ENCODE data around the gene NXNL1.

NXNL1 gene

DNA sequence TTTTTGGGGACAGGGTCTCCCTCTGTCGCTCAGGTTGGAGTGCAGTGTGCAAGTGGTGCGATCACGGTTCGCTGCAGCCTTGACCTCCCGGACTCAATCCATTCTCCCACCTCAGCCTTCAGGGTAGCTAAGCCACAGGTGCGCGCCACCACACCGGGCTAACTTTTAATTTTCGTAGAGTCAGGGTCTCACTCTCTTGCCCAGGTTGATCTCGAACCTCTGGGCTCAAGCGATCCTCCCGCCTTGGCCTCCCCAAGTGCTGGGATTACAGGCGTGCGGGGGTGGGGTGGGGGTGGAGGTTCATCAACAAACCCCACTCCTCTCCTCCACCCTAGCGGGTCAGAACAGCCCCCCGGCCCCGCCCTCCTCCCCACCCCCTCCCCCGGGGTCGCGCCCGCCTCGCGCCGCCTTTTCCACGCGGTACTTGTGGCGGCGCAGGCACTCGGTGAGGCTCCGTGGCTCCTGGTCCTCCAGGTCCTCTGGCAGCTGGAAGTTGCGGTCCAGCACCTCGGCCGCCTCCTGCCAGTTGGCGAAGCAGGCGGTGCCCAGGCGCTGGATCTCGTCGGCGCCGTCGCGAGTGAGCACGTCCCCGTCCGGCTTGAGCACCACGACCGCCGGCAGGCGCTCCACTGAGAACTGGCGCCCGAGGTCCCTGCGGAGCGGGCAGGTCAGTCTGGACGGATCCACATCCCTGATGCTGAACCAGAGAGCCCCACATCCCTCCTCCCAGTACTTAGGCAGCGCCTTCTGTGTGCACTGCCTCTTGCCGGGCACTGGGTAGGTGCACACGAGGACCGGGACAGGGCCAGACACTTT is 5.2 kb downstream of the NXNL1 start:
- no peak for DNase-seq

DNA sequence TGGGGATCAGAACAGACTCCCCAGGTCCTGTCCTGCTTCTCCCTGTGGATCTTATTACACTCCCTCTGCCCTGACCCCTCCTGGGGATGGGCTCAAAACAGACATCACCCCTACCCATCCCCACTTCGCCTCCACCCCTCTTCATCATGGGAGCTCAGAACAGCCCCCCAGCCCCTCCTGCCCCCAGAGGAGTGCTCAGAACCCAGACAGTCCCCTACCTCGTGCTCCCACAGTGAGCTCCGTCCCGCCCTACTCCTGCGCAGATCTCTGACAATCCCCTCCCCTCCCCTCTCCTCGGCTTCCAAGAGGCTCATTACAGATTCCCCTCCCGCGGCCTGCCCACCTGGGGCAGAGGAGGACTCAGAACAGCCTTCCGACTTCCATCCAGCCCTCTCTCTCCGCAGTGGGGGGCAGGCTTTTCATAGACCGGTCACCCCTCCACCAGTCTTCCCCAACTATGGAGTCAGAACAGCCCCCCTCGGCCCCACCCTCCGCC is 6.1 kb downstream of the NXNL1 start:
- DNase-seq = no peak

GRCh38 chr19:17451820-17452219 is 8.9 kb downstream of the NXNL1 start:
- no peak for DNase-seq

DNA sequence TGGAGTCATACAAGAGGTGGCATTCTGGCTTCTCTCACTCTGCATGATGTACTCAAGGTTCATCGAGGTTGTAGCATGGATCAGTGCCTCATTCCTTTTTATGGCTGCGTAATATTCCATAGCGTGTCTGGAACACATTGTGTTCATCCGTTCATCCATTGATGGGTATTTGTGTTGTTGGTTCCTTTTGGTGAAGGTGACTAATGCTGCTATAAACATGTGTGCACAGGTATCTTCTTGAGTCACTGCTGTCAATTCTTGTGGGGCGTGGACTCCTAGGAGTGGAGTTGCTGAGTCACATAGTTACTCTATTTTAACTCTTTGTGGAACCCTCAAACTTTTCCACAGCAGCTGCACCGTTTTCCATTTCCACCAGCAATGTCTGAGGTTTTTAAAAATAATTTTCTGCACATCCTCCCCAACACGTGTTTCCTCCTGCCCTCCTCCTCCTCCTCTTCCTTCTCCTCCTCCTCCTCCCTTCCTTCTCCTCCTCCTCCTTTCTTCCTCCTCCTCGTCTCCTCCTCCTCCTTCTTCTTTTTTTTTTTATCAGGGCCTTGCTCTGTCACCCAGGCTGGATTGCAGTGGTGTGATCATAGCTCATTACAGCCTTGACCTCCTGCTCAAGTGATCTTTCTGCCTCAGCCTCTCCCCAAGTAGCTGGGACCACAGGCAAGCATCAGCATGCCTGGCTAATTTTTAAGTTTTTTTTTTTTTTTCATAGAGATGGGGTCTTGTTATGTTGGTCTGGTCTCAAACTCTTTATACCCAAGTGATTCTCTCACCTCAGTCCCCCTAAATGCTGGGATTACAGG is 10.3 kb downstream of the NXNL1 start:
- peak in 2 of 5 experiments; percentile 19 to 74 for DNase-seq

GRCh38 chr19:17448131-17448967 is 12.4 kb downstream of the NXNL1 start, which contains the start of gene TMEM221:
TSS of gene TMEM221 (minus strand) at chr19:17448668. CDS start at chr19:17448462, 206 bp downstream.
- DNase-seq = peak; percentile 18 to 51 (median 35)

DNA sequence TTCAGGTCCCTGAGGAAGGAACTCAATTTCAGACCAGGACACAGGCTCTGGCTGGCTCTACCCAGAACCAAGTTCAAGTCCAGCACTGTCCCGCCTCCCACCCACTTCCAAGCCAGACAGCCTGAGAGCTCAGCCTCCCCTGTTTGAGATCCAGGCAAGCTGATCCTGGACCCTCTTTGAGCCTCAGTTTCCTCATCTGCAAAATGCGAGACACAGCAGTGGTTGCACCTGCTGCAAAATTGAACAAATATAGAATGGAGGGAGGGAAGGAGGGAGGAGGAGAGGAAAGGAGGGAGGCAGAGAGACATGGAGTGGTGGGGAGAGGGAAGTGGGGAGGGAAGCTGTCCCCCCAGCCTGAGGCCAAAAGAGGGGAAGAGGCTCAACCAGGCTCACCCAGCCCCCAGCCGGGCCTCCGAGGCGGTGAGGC is 13.0 kb downstream of the NXNL1 start:
- DNase-seq = no peak

GRCh38 chr19:17445526-17446165 is 15.1 kb downstream of the NXNL1 start:
- DNase-seq = no peak

DNA sequence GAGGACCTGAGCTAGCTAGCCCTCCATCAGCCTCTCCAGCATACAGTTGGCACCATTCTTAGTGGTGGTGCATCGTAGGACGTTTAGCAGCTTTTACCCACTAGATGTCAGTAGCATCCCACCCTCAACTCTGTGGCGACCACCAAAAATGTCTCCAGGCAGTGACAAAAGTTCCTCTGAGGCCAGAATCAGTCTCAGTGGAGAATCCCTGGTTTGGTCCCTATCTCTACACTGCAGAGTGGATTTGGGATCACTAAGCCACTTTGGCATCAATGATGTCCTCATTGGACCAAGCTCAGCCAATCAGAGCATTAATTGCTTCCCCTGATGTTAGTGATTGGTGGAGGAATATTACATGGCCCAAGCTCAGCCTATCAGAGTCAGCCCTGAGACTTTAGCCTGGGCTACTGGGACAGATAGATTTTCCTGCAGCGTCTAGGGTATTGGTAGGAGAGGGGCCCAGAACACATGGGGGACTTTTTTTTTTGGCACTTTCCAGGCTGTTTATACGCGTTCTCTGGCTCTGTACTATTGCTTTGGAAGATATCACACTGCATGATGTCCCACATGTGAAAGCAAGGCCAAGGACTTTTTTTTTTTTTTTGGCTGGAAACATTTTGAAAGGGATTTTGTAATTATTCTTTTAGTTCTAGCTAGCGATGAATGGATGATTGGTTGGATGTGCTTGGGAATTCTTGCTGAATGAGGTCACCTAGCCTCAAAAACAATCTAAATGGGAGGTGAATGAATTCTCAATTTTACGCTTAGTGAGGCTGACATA is 19.3 kb downstream of the NXNL1 start:
- DNase-seq = peak in 1 of 5 experiments; percentile 22

GRCh38 chr19:17436874-17437267 is 23.9 kb downstream of the NXNL1 start:
- no peak for DNase-seq

DNA sequence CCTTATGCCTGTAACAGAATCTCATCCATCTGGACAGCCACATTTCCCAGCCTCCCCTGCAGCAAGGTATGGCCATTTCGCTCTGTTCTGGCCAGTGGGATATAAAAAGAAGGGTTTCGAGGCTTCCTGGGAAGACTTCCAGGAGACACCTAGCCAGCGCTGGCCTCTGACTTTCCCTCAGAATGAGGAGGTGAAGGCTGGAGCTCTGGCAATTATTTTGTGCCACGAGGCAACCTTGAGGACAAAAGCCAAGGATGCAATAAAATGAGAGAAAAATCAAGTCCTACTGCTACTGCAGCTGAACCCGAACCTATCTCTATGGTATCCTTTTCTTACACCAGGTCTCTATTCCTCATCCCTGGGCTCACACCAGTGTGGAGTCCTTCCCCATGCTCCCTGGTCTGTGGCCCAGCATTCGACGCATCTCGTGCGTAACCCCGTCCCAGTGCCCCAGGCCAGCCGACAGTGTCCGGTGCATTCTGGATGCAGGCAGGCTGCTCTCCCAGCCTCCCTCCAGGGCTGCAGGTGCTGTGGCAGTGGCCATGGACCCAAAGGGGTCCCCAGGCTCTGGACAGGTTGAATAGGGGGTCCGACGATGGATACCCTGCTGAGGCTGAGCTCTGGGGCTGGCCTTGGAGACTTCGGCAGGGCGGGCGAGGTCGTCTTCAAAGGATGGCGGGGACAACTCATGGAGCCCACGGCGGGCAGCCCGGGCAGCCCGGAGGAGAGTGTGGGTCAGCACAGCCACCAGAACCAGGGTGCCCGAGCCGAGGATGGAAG is 24.4 kb downstream of the NXNL1 start:
- no peak for DNase-seq

- DNase-seq = no peak
Measured at GRCh38 chr19:17435218-17435617, 25.5 kb downstream of the NXNL1 start.

- no peak for DNase-seq
Measured at GRCh38 chr19:17431417-17431816, 29.3 kb downstream of the NXNL1 start.

DNA sequence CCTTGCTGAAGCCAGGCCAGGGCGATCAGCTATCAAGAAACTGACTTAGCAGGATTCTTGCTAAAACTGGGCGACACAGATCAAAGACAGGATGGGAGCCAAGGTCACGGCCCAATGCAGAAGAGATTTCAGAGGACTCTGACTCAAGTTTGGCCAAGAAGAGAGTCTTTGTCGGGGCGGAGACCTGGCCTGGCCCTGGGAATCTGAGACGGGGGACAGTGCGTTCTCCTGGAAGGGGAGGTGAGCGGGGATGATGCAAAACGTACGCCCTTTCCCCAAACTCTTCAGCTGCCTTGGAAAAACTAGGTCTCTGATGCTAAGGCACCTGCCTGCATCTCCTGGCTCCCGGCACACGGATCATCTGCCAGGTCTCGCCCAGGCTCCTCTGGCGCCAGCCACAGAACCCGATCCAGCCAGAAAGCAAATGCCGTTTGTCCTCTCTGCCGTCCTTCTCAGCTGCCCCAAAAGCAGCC is 31.0 kb downstream of the NXNL1 start:
- DNase-seq = no peak

DNA sequence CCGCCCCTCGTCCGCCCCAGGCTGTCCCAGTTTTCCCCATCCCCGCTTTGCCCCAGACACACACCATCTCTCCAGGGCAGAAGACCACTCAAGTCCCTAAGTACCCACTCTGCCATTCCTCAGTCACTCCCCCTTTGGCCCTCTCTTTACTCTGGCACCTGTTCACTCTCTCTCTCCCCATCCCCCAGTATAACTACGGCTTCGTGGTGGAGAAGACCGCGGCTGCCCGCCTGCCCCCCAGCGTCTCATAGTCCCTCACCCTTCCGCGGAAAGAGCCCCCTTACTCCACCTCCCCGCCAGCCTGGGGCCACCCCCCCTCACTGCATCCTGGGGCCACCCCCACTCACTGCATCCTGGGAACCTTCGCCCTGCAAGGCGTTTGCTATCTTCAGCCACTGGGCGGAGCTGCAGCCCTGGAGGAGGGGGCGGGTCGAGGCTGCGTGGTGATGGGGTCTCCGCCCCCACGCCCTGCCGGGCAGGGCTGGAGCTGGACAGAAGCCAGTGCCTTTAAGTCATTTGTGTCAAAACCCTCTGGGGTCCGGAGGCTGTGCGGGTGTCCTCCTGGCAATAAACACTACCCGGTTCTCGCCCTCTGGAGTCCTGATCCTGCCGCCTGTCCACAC is 35.9 kb downstream of the NXNL1 start:
- DNase-seq = peak in 1 of 5 experiments; percentile 42

DNA sequence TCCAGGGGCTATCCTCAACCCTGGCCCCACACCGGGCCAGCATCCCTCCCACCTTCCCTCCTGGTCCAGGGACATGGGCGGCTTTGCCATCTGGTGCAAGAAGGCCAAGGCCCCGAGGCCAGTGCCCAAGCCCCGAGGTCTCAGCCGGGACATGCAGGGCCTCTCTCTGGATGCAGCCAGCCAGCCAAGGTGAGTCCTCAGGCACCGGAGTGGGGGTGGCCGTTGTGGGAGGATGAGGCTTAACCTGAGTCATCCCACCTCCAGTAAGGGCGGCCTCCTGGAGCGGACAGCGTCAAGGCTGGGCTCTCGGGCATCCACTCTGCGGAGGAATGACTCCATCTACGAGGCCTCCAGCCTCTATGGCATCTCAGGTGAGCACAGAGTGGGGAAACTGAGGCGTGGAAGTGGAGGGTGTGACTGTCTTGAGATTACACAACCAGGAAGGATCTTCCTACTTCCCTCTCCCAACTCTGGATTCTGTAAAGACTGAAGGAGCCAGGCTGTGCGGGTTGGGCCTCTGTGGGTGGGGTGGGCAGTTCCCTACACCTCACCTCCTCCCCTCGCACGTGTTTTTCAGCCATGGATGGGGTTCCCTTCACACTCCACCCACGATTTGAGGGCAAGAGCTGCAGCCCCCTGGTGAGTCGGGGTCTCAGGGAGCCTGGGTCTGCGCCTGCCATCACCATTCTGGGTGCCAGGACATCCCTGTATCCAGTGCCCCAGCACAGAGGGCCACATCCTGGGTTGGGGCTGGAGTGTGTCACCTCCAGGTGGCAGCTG is 37.1 kb downstream of the NXNL1 start:
- no peak for DNase-seq

DNA sequence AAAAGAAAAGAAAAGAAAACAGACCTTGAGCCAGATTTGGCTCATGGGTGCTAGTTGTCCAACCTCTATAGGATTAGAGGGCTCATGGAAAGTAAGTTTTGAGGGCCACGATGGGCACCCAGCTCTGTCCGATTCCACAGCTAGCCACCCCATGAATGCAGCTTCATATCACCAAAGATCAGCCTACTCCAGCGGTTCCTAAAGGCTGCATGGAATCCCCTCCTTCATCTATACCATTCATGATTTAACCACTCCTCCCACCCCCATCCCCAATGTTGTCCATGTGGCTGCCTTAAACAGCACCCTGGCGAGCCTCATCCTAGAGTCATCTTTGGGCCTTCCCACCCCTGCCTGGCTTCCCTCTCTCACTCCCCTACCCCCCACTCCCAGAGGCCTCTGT is 38.8 kb downstream of the NXNL1 start:
- no peak for DNase-seq

- DNase-seq = peak in 1 of 5 experiments; percentile 48
Measured at GRCh38 chr19:17420475-17420924, 40.2 kb downstream of the NXNL1 start.

DNA sequence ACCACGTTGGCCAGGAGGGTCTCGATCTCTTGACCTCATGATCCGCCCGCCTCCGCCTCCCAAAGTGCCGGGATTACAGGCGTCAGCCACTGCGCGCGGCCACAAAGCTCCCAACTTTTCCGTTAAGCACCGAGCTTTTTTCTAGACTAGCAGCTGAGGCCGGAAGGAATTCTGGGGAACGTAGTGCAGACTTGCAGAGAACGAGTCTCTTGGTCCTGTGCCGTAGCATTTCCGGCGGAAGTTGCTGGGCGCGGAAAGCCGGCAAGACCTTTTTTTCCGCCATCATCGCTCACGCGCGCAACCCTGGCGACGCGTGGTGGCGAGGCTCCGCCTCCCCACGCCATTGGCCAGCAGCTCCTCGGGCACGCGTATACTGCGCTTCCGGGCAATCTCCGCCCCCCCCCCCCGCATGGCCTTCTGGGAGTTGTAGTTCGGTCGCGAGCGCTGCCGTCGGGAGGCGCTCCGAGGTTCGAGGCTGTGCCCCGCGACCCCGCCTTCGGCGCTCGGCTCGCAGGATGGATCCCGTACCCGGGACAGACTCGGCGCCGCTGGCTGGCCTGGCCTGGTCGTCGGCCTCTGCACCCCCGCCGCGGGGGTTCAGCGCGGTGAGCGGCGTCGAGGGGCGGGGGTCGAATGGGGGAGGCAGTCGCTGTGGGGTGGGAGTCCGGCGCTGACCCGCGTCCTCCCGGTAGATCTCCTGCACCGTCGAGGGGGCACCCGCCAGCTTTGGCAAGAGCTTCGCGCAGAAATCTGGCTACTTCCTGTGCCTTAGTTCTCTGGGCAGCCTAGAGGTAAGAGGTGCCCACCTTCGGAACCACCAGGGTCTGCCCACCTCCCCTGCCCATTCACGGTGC is 40.9 kb downstream of the NXNL1 start, which contains the start of gene MVB12A:
TSS of gene MVB12A (plus strand) at position 427 of the 854 bp plus-strand sequence. CDS start at position 516, 89 bp downstream.
- DNase-seq = peak; percentile 87 to 100 (median 92)
